OCI-LY7 (cell line): ENCODE data around the gene TENT5A. TPM values are rescaled to one million over a fixed set of nuclear protein-coding genes. Genes with fewer than 3 reads are reported as not detected.

Experiments used
- Bru-seq: library from RNA; stranded (reverse); fragments of 400-500 nt; gene quantifications from one replicate; lab custom pipeline; 2021; lab: Mats Ljungman, UMichigan
- BruChase-seq, 2 experiments: library from RNA; stranded (reverse); fragments of 400-500 nt; gene quantifications; one replicate each; lab custom pipeline; 2021; lab: Mats Ljungman, UMichigan
- BruUV-seq: library from RNA; stranded (reverse); fragments of 400-500 nt; replicated peaks from 2 replicates; lab custom pipeline; 2021; lab: Mats Ljungman, UMichigan
- CTCF ChIA-PET: fragments of 300-600 bp; sonication (Branson Sonifier 250); formaldehyde crosslinking; loops from one replicate; lab custom pipeline; 2022; ENCODE audit warnings: antibody characterized with exemption; ENCODE audit not compliant: unreplicated experiment; lab: Charles Lee
- POLR2A ChIA-PET: fragments of 300-600 bp; sonication (Branson Sonifier 250); formaldehyde crosslinking; loops from one replicate; lab custom pipeline; 2022; ENCODE audit warnings: antibody characterized with exemption; lab: Charles Lee
- DNase-seq: peaks from one replicate; pipeline ENCODE4 v3.0.0-alpha.2; 2015; ENCODE audit warnings: low spot score
- H2AFZ ChIP-seq: fragments of 200-600 bp; sonication (generic), shearing (Covaris generic); 2 replicates; pipeline ENCODE4 v1.6.1; 2014; ENCODE audit warnings: mild to moderate bottlenecking, antibody characterized with exemption, low read length, moderate library complexity
- H3K27ac ChIP-seq: fragments of 200-600 bp; sonication (generic); 2 replicates; pipeline ENCODE4 v1.5.1; 2014; ENCODE audit warnings: mixed run types, low read depth, mild to moderate bottlenecking, moderate library complexity, low read length, inconsistent platforms; ENCODE audit not compliant: poor library complexity, severe bottlenecking
- H3K36me3 ChIP-seq: fragments of 200-600 bp; sonication (generic); 2 replicates; pipeline ENCODE4 v1.6.1; 2014; ENCODE audit warnings: mild to moderate bottlenecking, antibody characterized with exemption, low read length, moderate library complexity, mixed read lengths; ENCODE audit not compliant: insufficient read depth
- H3K4me1 ChIP-seq: fragments of 200-600 bp; sonication (generic); 2 replicates; pipeline ENCODE4 v1.5.1; 2014; ENCODE audit warnings: mild to moderate bottlenecking, low read length; ENCODE audit not compliant: insufficient read depth, poor library complexity, severe bottlenecking
- H3K4me2 ChIP-seq: fragments of 200-600 bp; sonication (generic); 2 replicates; pipeline ENCODE4 v1.6.1; 2014; ENCODE audit warnings: mild to moderate bottlenecking, low read length
- H3K4me3 ChIP-seq: fragments of 200-600 bp; sonication (generic); 2 replicates; pipeline ENCODE4 v1.5.1; 2014; ENCODE audit warnings: mild to moderate bottlenecking, low read depth, low read length; ENCODE audit not compliant: poor library complexity, severe bottlenecking
- H3K79me2 ChIP-seq: fragments of 200-600 bp; sonication (generic); 2 replicates; pipeline ENCODE4 v1.6.1; 2016; ENCODE audit warnings: low read depth, mild to moderate bottlenecking, low read length, moderate library complexity, mixed read lengths; ENCODE audit not compliant: insufficient read depth
- H3K9me2 ChIP-seq: fragments of 200-600 bp; sonication (generic); 2 replicates; pipeline ENCODE4 v1.6.1; 2016; ENCODE audit warnings: mild to moderate bottlenecking, low read length, mixed read lengths; ENCODE audit not compliant: insufficient read depth
- H3K9me3 ChIP-seq: fragments of 200-600 bp; sonication (generic); 2 replicates; pipeline ENCODE4 v1.6.1; 2014; ENCODE audit warnings: mild to moderate bottlenecking, mixed run types, low read length, mixed read lengths
- H4K20me1 ChIP-seq: fragments of 200-600 bp; sonication (generic); 2 replicates; pipeline ENCODE4 v1.6.1; 2014; ENCODE audit warnings: mild to moderate bottlenecking, antibody characterized with exemption, low read length, moderate library complexity, mixed read lengths; ENCODE audit not compliant: insufficient read depth
- EZH2phosphoT487 ChIP-seq: fragments of 200-600 bp; sonication (generic); IDR thresholded peaks from 2 replicates; pipeline ENCODE4 v1.6.1; 2018; ENCODE audit warnings: low read depth, borderline replicate concordance, mild to moderate bottlenecking, mixed run types, antibody characterized with exemption, low read length, moderate library complexity, mixed read lengths
- intact Hi-C: fragments of 100-400 bp; cut with micrococcal nuclease; formaldehyde crosslinking; loops from one replicate; pipeline ENCODE4 v1.10.0; 2022; ENCODE audit not compliant: unreplicated experiment
- long read RNA-seq: library from polyadenylated mRNA; stranded (forward); transcript quantifications from one replicate; pipeline ENCODE4 v2.0.0, GENCODE V29; 2022
- total RNA-seq, 2 experiments: library from RNA; depleted of rRNA in 1 of 2; stranded (reverse); fragments of >200 nt in 1 of 2; shearing (Covaris generic) in 1 of 2; gene quantifications; 2 replicates each; pipeline ENCODE4 v1.2.3, GENCODE V29; 2014 to 2022
- TF ChIP-seq, protein P1 (sequence below): fragments of 200-600 bp; sonication (generic); conservative IDR thresholded peaks from 2 replicates; pipeline ENCODE4 v1.5.1; 2014; ENCODE audit warnings: mild to moderate bottlenecking, antibody characterized with exemption, low read length, moderate library complexity, mixed read lengths

Gene TENT5A
- not detected in 2 replicates for total RNA-seq (2014; rRNA removed; shearing (Covaris generic))
- total RNA-seq (2022) = not detected in 2 replicates
- Bru-seq, nascent RNA = not detected
- BruChase-seq, experiment 1, labeled RNA remaining after a 6-hour chase = not detected
- BruChase-seq, experiment 2, labeled RNA remaining after a 2-hour chase = percentile 14 among the genes with signal in this experiment
- long read RNA-seq = 0 reads

DNA sequence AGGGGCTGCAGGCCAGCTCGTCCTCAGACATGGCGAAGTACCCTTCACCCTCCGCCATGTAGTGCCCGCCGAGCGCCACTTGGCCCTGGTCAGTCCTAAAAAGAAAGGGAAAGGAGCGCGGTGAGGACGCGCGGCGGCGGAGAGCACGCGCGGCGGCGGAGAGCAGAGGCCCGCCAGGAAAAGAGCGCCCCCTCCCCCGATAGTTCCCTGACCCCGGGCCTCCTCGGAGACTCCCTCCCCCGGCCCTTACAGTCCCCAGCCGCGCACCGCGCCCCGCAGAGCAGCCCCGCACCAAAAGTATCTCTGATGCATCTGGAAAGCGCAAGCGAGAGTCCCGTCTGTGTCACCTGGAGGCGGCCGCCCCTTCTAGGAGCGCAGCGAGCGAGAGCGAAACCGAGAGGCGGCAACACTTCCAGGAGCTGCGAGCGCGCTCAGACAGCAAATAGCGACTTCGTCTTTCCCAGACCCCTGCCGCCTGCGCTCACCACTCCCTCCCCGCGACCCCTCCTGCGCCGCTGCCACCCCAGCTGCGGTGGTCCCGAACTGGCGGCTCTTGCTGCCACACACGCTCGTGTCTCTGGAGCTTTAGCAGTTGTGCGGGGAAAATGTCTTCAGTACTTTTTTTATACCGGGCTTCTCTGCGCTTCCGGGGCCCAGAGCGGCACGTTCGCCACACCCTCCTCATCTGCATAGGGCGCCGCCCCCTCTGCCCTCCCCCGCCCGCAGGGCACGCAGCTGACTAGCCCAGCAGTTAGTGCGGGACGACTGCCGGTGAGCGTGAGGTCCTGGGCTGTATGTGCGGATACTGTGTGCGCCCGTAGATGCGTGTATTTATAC lies at the start of gene TENT5A:
Gene TENT5A, minus strand, starts transcription at position 598 of the 837 bp plus-strand sequence. Its CDS starts 540 bp downstream, at position 58.
- H3K27ac ChIP-seq = no peak within 1 kb of the TSS
- CTCF ChIA-PET = no interaction called here
- H3K9me3 ChIP-seq = no peaks in the 10 kb centered on the region; the same call in 1 of the 2 replicates
- no peak within 1 kb of the TSS for H3K4me3 ChIP-seq
- POLR2A ChIA-PET = no interaction called here
- no peaks in the 10 kb centered on the region for H3K36me3 ChIP-seq
- H2AFZ ChIP-seq = no peak within 1 kb of the TSS
- no peaks in the 10 kb centered on the region for H3K79me2 ChIP-seq
- no TSS peak for BruUV-seq
- H3K4me2 ChIP-seq = no peak within 1 kb of the TSS
- H3K9me2 ChIP-seq = no peaks in the 10 kb centered on the region
- intact Hi-C loops = no loop called here
- no peaks in the 10 kb centered on the region for H3K4me1 ChIP-seq
- no peak for DNase-seq
- H4K20me1 ChIP-seq = no peaks in the 10 kb centered on the region
- no peak for TF ChIP-seq EZH2phosphoT487
- TF ChIP-seq, protein P1, sequence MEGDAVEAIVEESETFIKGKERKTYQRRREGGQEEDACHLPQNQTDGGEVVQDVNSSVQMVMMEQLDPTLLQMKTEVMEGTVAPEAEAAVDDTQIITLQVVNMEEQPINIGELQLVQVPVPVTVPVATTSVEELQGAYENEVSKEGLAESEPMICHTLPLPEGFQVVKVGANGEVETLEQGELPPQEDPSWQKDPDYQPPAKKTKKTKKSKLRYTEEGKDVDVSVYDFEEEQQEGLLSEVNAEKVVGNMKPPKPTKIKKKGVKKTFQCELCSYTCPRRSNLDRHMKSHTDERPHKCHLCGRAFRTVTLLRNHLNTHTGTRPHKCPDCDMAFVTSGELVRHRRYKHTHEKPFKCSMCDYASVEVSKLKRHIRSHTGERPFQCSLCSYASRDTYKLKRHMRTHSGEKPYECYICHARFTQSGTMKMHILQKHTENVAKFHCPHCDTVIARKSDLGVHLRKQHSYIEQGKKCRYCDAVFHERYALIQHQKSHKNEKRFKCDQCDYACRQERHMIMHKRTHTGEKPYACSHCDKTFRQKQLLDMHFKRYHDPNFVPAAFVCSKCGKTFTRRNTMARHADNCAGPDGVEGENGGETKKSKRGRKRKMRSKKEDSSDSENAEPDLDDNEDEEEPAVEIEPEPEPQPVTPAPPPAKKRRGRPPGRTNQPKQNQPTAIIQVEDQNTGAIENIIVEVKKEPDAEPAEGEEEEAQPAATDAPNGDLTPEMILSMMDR = no peak

DNA sequence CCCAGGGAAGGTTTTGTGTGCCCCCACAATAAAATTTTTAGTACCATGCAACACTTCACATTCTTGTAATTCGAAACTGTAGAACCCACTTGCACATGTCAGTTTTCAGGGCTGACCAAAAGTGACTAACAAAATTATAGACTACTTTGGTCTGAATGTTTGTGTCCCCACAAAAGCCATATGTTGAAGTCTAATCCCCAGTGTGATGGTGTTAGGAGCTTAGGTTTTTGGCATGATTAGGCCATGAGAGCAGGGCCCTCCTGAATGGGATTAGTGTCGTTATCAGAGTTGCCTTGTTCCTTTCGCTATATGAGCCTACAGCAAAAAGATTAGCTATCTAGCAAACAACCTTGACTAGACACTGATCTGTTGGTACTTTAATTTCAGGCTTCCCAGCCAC lies 49.0 kb upstream of the TENT5A start:
- TF ChIP-seq EZH2phosphoT487 = no peak
- TF ChIP-seq, protein P1 = no peak
- H2AFZ ChIP-seq = no peak overlapping the region
- no peak overlapping the region for H3K4me3 ChIP-seq
- H3K4me2 ChIP-seq = no peak overlapping the region
- no peak for DNase-seq
- BruUV-seq = no TSS peak
- intact Hi-C loops = no loop called here
- H3K79me2 ChIP-seq = no peaks in the 10 kb centered on the region
- no peaks in the 10 kb centered on the region for H3K9me2 ChIP-seq
- no peaks in the 10 kb centered on the region for H4K20me1 ChIP-seq
- ChIA-PET POLR2A (no interaction called here), CTCF (no interaction called here)
- no peaks in the 10 kb centered on the region for H3K9me3 ChIP-seq
- H3K27ac ChIP-seq = no peak overlapping the region
- H3K4me1 ChIP-seq = no peaks in the 10 kb centered on the region
- no peaks in the 10 kb centered on the region for H3K36me3 ChIP-seq

DNA sequence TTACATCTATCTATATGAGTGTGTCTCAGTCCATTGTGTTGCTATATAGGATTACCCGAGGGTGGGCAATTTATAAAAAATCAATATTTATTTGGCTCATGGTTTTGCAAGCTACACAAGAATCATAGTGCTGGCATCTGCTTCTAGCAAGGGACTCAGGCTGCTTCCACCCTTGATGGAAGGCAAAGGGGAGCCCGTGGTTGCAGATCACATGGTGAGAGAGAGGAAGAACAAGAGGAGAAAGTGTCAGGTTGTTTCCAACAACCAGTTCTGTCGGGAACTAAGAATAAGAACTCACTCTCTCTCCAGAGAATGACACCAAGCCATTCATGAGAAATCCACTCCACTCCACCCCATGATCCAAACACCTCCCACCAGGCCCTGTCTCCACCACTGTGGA lies 48.2 kb upstream of the TENT5A start:
- Histone ChIP-seq H4K20me1 (no peaks in the 10 kb centered on the region), H3K79me2 (no peaks in the 10 kb centered on the region), H2AFZ (no peak overlapping the region), H3K9me2 (no peaks in the 10 kb centered on the region), H3K4me3 (no peak overlapping the region), H3K4me1 (no peaks in the 10 kb centered on the region), H3K9me3 (no peaks in the 10 kb centered on the region), H3K27ac (no peak overlapping the region), H3K4me2 (no peak overlapping the region), H3K36me3 (no peaks in the 10 kb centered on the region)
- TF ChIP-seq, protein P1 = no peak
- no peak for TF ChIP-seq EZH2phosphoT487
- intact Hi-C loops = no loop called here
- DNase-seq = no peak
- POLR2A ChIA-PET = interaction anchor here (0.9 kb wide), 1 partner anchor 206 kb away, joined by 3 read pairs; no protein-coding TSS in a partner anchor
- no TSS peak for BruUV-seq
- CTCF ChIA-PET = no interaction called here
